Measurements from ENCODE around the gene ABCD3. TPM values are rescaled to one million over a fixed set of nuclear protein-coding genes. Genes with fewer than 3 reads are reported as not detected.
"Not testable (repeated sequence)": the region's sequence is repeated elsewhere in the genome, so short reads cannot be mapped to it uniquely, and the experiment has no call there.

ABCD3 gene
- total and polyA plus RNA-seq, 9 donors, result 10.7 to 32.1 (median 24.8) TPM

- intact Hi-C loops (cut with DNase I), result no loop called here
These were observed 771 bp downstream of the ABCD3 start for GRCh38 chr1:94418664-94419655.

GRCh38 chr1:94422115-94422820, 4.1 kb downstream of the ABCD3 start:
- H3K27ac ChIP-seq, result no peak overlapping the region
- WGBS, 3 donors, result 82 to 91% (median 88%) methylated on average over 8 of the region's 8 CpGs
- H3K27me3 ChIP-seq, result no peaks in the 10 kb centered on the region
- no peak overlapping the region for H3K4me3 ChIP-seq
- TF ChIP-seq EP300 (IDR thresholded peaks at IDR 0.05), result no peak
- no peak for TF ChIP-seq POLR2A (IDR thresholded peaks at IDR 0.05)
- TF ChIP-seq CTCF (IDR thresholded peaks at IDR 0.05), result no peak
- H3K36me3 ChIP-seq, result no peaks in the 10 kb centered on the region
- H3K9me3 ChIP-seq, result no peaks in the 10 kb centered on the region
- intact Hi-C loops (cut with DNase I), result no loop called here
- DNase-seq, result no peak
- peaks cover 1% of the 10 kb centered on the region for H3K4me1 ChIP-seq (ENCODE audit: insufficient read depth)

More at GRCh38 chr1:94418664-94419655, 771 bp downstream of the ABCD3 start:
- Histone ChIP-seq H3K9me3 (no peaks in the 10 kb centered on the region), H3K4me3 (peak overlapping the region; percentile 77), H3K27ac (peak overlapping the region; percentile 47 to 90), H3K36me3 (no peaks in the 10 kb centered on the region), H3K27me3 (no peaks in the 10 kb centered on the region), H3K4me1 (ENCODE audit: insufficient read depth) (peaks cover 1% of the 10 kb centered on the region)
- TF ChIP-seq CTCF (IDR thresholded peaks at IDR 0.05), result no peak
- WGBS, 3 donors, result 4 to 5% (median 5%) methylated on average over 49 to 52 of the region's 52 CpGs
- peak in 4 of 5 donors; percentile 46 to 57 (median 47) for DNase-seq

- TF ChIP-seq CTCF (IDR thresholded peaks at IDR 0.05), result no peak
- TF ChIP-seq EP300 (IDR thresholded peaks at IDR 0.05), result no peak
- TF ChIP-seq POLR2A (IDR thresholded peaks at IDR 0.05), result no peak
- no peak for DNase-seq
- Histone ChIP-seq H3K9me3 (no peaks in the 10 kb centered on the region), H3K27me3 (no peaks in the 10 kb centered on the region), H3K27ac (no peak overlapping the region), H3K4me1 (ENCODE audit: insufficient read depth) (peaks cover 5% of the 10 kb centered on the region), H3K36me3 (no peaks in the 10 kb centered on the region), H3K4me3 (no peak overlapping the region)
- WGBS, 3 donors, result 15 to 27% (median 18%) methylated on average over 4 of the region's 4 CpGs
- intact Hi-C loops (cut with DNase I), result no loop called here
These were observed 7.8 kb downstream of the ABCD3 start for GRCh38 chr1:94425821-94426484.

GRCh38 chr1:94426485-94426870, 8.3 kb downstream of the ABCD3 start:
- H3K4me1 ChIP-seq (ENCODE audit: insufficient read depth); H3K27me3 ChIP-seq; H3K4me3 ChIP-seq; H3K27ac ChIP-seq; DNase-seq; H3K9me3 ChIP-seq; intact Hi-C loops (cut with DNase I); H3K36me3 ChIP-seq: not testable (repeated sequence)
- WGBS, 3 donors, result 94 to 96% (median 96%) methylated on average over 9 of the region's 9 CpGs
